Tibial nerve (tissue), 4 donors: Measurements from ENCODE around the gene EXOC1. TPM values are rescaled to one million over a fixed set of nuclear protein-coding genes. Genes with fewer than 3 reads are reported as not detected.

Experiments
- DNase-seq, 2 donors: peaks; one replicate each; pipeline ENCODE4 v3.0.0-alpha.2; 2019; ENCODE audit warnings: low spot score in 2 of 2
- H3K27ac ChIP-seq, 4 donors: fragments of 200-600 bp; sonication (generic) in 3 of 4; one replicate each; pipeline ENCODE4 v1.5.1; 2017 to 2019; ENCODE audit warnings: mild to moderate bottlenecking in 1 of 4
- H3K27me3 ChIP-seq, 2 donors: fragments of 200-600 bp; sonication (generic) in 1 of 2; one replicate each; pipeline versions ENCODE4 v1.5.1 to v1.6.0; 2017 to 2019
- H3K36me3 ChIP-seq, 3 donors: fragments of 200-600 bp; sonication (generic); one replicate each; pipeline ENCODE4 v1.5.1; 2018 to 2019
- H3K4me1 ChIP-seq, 4 donors: fragments of 200-600 bp; sonication (generic) in 3 of 4; one replicate each; pipeline ENCODE4 v1.5.1; 2017 to 2019
- H3K4me3 ChIP-seq, 4 donors: fragments of 200-600 bp; sonication (generic) in 3 of 4; one replicate each; pipeline ENCODE4 v1.5.1; 2017 to 2019; ENCODE audit warnings: mild to moderate bottlenecking in 1 of 4, moderate library complexity in 1 of 4
- H3K9me3 ChIP-seq, 4 donors: fragments of 200-600 bp; sonication (generic) in 3 of 4; one replicate each; pipeline ENCODE4 v1.5.1; 2017 to 2019
- CTCF ChIP-seq, 5 experiments: fragments of 200-600 bp in 3 of 5; fragments of 450-650 bp in 2 of 5; sonication (generic) in 3 of 5; IDR thresholded peaks; one replicate each; pipeline ENCODE4 v1.5.1; 2016 to 2019; ENCODE audit warnings: antibody characterized with exemption in 5 of 5, mild to moderate bottlenecking in 3 of 5, moderate library complexity in 2 of 5
- EP300 ChIP-seq, 2 donors: sonication (generic); formaldehyde crosslinking; IDR thresholded peaks; one replicate each; pipeline ENCODE4 v1.6.1; 2017; ENCODE audit warnings: antibody characterized with exemption in 2 of 2, mild to moderate bottlenecking in 1 of 2
- POLR2A ChIP-seq, 2 donors: fragments of 450-650 bp; IDR thresholded peaks; one replicate each; pipeline ENCODE4 v1.6.1; 2017; ENCODE audit warnings: antibody characterized with exemption in 2 of 2, mild to moderate bottlenecking in 2 of 2, moderate library complexity in 2 of 2
- WGBS, 2 donors: methylation state at CpG; one replicate each; pipeline ENCODE4 v1.1.5; 2018; 5-methylcytosine and 5-hydroxymethylcytosine counted together
- total RNA-seq, 4 donors: library from RNA; depleted of rRNA; stranded (reverse); fragments of >200 nt; gene quantifications; one replicate each; pipeline ENCODE4 v1.1.0, GENCODE V29; 2016

EXOC1 gene
- total RNA-seq, 4 donors from 2014 or later: 32.9 to 49.4 (median 41.4) TPM

- no peak overlapping the region for H3K27ac ChIP-seq
- no peak overlapping the region for H3K4me3 ChIP-seq
- TF ChIP-seq CTCF (IDR thresholded peaks at IDR 0.05) (no peak), POLR2A (IDR thresholded peaks at IDR 0.05) (no peak), EP300 (IDR thresholded peaks at IDR 0.05) (no peak)
- H3K27me3 ChIP-seq: no peaks in the 10 kb centered on the region
- peaks cover 0 to 22% (median 0%) of the 10 kb centered on the region in 3 donors for H3K36me3 ChIP-seq
- no peaks in the 10 kb centered on the region for H3K9me3 ChIP-seq
- WGBS, 2 donors: 97 to 100% methylated on average over 1 of the region's 1 CpG
- no peak for DNase-seq
- no peaks in the 10 kb centered on the region for H3K4me1 ChIP-seq
These were observed 56.7 kb downstream of the EXOC1 start for GRCh38 chr4:55910140-55910539.

DNA sequence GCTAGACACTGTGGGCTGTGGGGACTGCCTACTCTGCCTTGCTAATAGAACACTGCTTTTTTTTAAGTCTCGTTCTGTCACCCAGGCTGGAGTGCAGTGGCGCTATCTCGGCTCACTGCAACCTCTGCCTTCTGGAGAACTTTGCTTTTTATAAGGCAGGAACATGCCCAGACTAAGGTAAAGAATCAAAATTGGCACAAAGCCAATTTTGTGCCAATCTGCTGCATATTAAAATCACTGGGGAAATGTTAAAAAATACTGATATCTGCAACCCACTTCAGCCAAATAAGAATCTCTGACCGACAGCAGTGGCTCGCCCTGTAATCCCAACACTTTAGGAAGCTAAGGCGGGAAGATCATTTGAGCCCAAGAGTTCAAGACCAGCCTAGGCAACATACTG lies 58.8 kb downstream of the EXOC1 start:
- DNase-seq: no peak
- H3K4me3 ChIP-seq: no peak overlapping the region
- H3K9me3 ChIP-seq: no peaks in the 10 kb centered on the region
- no peaks in the 10 kb centered on the region for H3K27me3 ChIP-seq
- WGBS, 2 donors: 83 to 91% methylated on average over 6 of the region's 6 CpGs
- TF ChIP-seq POLR2A (IDR thresholded peaks at IDR 0.05) (no peak), EP300 (IDR thresholded peaks at IDR 0.05) (no peak), CTCF (IDR thresholded peaks at IDR 0.05) (no peak)
- H3K4me1 ChIP-seq: no peaks in the 10 kb centered on the region
- H3K27ac ChIP-seq: no peak overlapping the region
- peaks cover 0 to 7% (median 0%) of the 10 kb centered on the region in 3 donors for H3K36me3 ChIP-seq

DNA sequence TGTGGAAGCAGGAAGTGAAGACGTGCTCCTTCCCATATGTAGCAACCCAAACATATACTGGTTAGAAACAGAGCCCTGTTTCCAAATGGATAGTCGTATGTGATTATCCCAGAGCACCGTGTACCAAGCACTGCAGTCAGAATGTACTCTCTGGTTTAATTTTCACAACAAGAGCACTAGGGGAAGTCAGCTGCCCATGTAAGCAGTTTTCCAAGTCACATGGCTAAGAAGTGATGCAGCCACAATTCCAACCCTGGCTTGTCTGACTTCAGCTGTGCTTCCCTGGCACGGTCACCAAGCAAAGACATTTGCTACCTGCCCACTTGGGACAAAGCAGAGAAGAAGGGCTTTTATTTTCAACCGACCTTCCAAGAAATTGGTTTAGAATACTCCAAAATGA lies 67.1 kb downstream of the EXOC1 start:
- no peaks in the 10 kb centered on the region for H3K27me3 ChIP-seq
- DNase-seq: no peak
- H3K9me3 ChIP-seq: no peaks in the 10 kb centered on the region
- H3K27ac ChIP-seq: no peak overlapping the region
- no peaks in the 10 kb centered on the region for H3K4me1 ChIP-seq
- TF ChIP-seq EP300 (IDR thresholded peaks at IDR 0.05): no peak
- TF ChIP-seq POLR2A (IDR thresholded peaks at IDR 0.05): no peak
- TF ChIP-seq CTCF (IDR thresholded peaks at IDR 0.05): no peak
- H3K36me3 ChIP-seq: no peaks in the 10 kb centered on the region
- H3K4me3 ChIP-seq: no peak overlapping the region
- 71 to 76% methylated on average over 5 of the region's 5 CpGs for WGBS, 2 donors

GRCh38 chr4:55921093-55921492 lies 67.6 kb downstream of the EXOC1 start:
- H3K9me3 ChIP-seq: no peaks in the 10 kb centered on the region
- TF ChIP-seq CTCF (IDR thresholded peaks at IDR 0.05): no peak
- no peak for TF ChIP-seq POLR2A (IDR thresholded peaks at IDR 0.05)
- no peak for TF ChIP-seq EP300 (IDR thresholded peaks at IDR 0.05)
- H3K4me3 ChIP-seq: no peak overlapping the region
- H3K27me3 ChIP-seq: no peaks in the 10 kb centered on the region
- no peaks in the 10 kb centered on the region for H3K36me3 ChIP-seq
- DNase-seq: no peak
- H3K4me1 ChIP-seq: no peaks in the 10 kb centered on the region
- no peak overlapping the region for H3K27ac ChIP-seq
- 86 to 88% methylated on average over 3 of the region's 3 CpGs for WGBS, 2 donors

GRCh38 chr4:55925241-55925640 lies 71.8 kb downstream of the EXOC1 start:
- Histone ChIP-seq H3K27me3 (no peaks in the 10 kb centered on the region), H3K9me3 (no peaks in the 10 kb centered on the region), H3K4me3 (no peak overlapping the region), H3K27ac (no peak overlapping the region), H3K36me3 (no peaks in the 10 kb centered on the region), H3K4me1 (no peaks in the 10 kb centered on the region)
- no peak for DNase-seq
- WGBS, 2 donors: 77 to 82% methylated on average over 4 of the region's 4 CpGs
- no peak for TF ChIP-seq POLR2A (IDR thresholded peaks at IDR 0.05)
- no peak for TF ChIP-seq EP300 (IDR thresholded peaks at IDR 0.05)
- no peak for TF ChIP-seq CTCF (IDR thresholded peaks at IDR 0.05)
